Tibial nerve (tissue), 4 donors: ENCODE data around the gene C19orf12. TPM values are rescaled to one million over a fixed set of nuclear protein-coding genes. Genes with fewer than 3 reads are reported as not detected.

Source experiments
- DNase-seq, 2 donors: peaks; one replicate each; pipeline ENCODE4 v3.0.0-alpha.2; 2019; ENCODE audit warnings: low spot score in 2 of 2
- H3K27ac ChIP-seq, 4 donors: fragments of 200-600 bp; sonication (generic) in 3 of 4; one replicate each; pipeline ENCODE4 v1.5.1; 2017 to 2019; ENCODE audit warnings: mild to moderate bottlenecking in 1 of 4
- H3K27me3 ChIP-seq, 2 donors: fragments of 200-600 bp; sonication (generic) in 1 of 2; one replicate each; pipeline versions ENCODE4 v1.5.1 to v1.6.0; 2017 to 2019
- H3K36me3 ChIP-seq, 3 donors: fragments of 200-600 bp; sonication (generic); one replicate each; pipeline ENCODE4 v1.5.1; 2018 to 2019
- H3K4me1 ChIP-seq, 4 donors: fragments of 200-600 bp; sonication (generic) in 3 of 4; one replicate each; pipeline ENCODE4 v1.5.1; 2017 to 2019
- H3K4me3 ChIP-seq, 4 donors: fragments of 200-600 bp; sonication (generic) in 3 of 4; one replicate each; pipeline ENCODE4 v1.5.1; 2017 to 2019; ENCODE audit warnings: mild to moderate bottlenecking in 1 of 4, moderate library complexity in 1 of 4
- H3K9me3 ChIP-seq, 4 donors: fragments of 200-600 bp; sonication (generic) in 3 of 4; one replicate each; pipeline ENCODE4 v1.5.1; 2017 to 2019
- EP300 ChIP-seq, 2 donors: sonication (generic); formaldehyde crosslinking; IDR thresholded peaks; one replicate each; pipeline ENCODE4 v1.6.1; 2017; ENCODE audit warnings: antibody characterized with exemption in 2 of 2, mild to moderate bottlenecking in 1 of 2
- POLR2A ChIP-seq, 2 donors: fragments of 450-650 bp; IDR thresholded peaks; one replicate each; pipeline ENCODE4 v1.6.1; 2017; ENCODE audit warnings: antibody characterized with exemption in 2 of 2, mild to moderate bottlenecking in 2 of 2, moderate library complexity in 2 of 2
- WGBS, 2 donors: methylation state at CpG; one replicate each; pipeline ENCODE4 v1.1.5; 2018; 5-methylcytosine and 5-hydroxymethylcytosine counted together
- total RNA-seq, 4 donors: library from RNA; depleted of rRNA; stranded (reverse); fragments of >200 nt; gene quantifications; one replicate each; pipeline ENCODE4 v1.1.0, GENCODE V29; 2016
- TF ChIP-seq, protein P1 (sequence below), 5 experiments: fragments of 200-600 bp in 3 of 5; fragments of 450-650 bp in 2 of 5; sonication (generic) in 3 of 5; IDR thresholded peaks; one replicate each; pipeline ENCODE4 v1.5.1; 2016 to 2019; ENCODE audit warnings: antibody characterized with exemption in 5 of 5, mild to moderate bottlenecking in 3 of 5, moderate library complexity in 2 of 5

C19orf12 gene
- total RNA-seq, 4 donors from 2014 or later = 52.5 to 71.6 (median 56.7) TPM

DNA sequence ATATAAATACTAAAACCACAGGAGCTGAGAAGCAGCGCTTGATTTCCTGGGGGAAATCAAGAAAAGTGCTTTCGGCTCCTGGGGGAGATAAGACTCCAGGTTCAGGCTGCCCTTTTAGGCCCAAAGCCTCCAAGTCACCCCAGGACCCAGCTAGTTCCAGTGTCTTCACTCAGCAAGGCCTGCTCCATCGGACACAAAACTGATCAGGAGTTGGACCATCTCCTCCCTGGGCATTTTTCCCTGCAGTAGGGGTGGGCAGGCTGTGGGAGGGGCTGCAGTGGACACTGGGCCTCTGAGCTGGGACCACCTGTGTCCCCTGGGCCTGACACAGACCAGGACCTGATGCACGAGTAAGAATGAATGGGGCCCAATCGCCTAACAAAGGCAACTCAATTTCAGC is 15.2 kb downstream of the C19orf12 start:
- Histone ChIP-seq H3K9me3 (no peaks in the 10 kb centered on the region), H3K4me1 (peaks cover 0 to 4% (median 0%) of the 10 kb centered on the region in 4 donors), H3K4me3 (no peak overlapping the region), H3K36me3 (peaks cover 0 to 42% (median 2%) of the 10 kb centered on the region in 3 donors), H3K27me3 (no peaks in the 10 kb centered on the region), H3K27ac (no peak overlapping the region)
- TF ChIP-seq POLR2A (IDR thresholded peaks at IDR 0.05) = no peak
- no peak for TF ChIP-seq EP300 (IDR thresholded peaks at IDR 0.05)
- TF ChIP-seq, protein P1, sequence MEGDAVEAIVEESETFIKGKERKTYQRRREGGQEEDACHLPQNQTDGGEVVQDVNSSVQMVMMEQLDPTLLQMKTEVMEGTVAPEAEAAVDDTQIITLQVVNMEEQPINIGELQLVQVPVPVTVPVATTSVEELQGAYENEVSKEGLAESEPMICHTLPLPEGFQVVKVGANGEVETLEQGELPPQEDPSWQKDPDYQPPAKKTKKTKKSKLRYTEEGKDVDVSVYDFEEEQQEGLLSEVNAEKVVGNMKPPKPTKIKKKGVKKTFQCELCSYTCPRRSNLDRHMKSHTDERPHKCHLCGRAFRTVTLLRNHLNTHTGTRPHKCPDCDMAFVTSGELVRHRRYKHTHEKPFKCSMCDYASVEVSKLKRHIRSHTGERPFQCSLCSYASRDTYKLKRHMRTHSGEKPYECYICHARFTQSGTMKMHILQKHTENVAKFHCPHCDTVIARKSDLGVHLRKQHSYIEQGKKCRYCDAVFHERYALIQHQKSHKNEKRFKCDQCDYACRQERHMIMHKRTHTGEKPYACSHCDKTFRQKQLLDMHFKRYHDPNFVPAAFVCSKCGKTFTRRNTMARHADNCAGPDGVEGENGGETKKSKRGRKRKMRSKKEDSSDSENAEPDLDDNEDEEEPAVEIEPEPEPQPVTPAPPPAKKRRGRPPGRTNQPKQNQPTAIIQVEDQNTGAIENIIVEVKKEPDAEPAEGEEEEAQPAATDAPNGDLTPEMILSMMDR (IDR thresholded peaks at IDR 0.05) = no peak
- DNase-seq = no peak
- 69 to 76% methylated on average over 5 of the region's 5 CpGs for WGBS, 2 donors

- peaks cover 0 to 23% (median 0%) of the 10 kb centered on the region in 3 donors for H3K36me3 ChIP-seq
Measured at GRCh38 chr19:29697523-29698261, 17.4 kb downstream of the C19orf12 start.

GRCh38 chr19:29696565-29696846 is 18.6 kb downstream of the C19orf12 start:
- Histone ChIP-seq H3K36me3 (peaks cover 0 to 12% (median 0%) of the 10 kb centered on the region in 3 donors), H3K9me3 (no peaks in the 10 kb centered on the region), H3K27ac (no peak overlapping the region), H3K27me3 (no peaks in the 10 kb centered on the region), H3K4me3 (no peak overlapping the region), H3K4me1 (peaks cover 0 to 19% (median 7%) of the 10 kb centered on the region in 4 donors)
- 71% methylated on average over 2 of the region's 2 CpGs; no CpG with 5 or more reads in 1 of the 2 donors for WGBS, 2 donors
- TF ChIP-seq POLR2A (IDR thresholded peaks at IDR 0.05) (no peak), EP300 (IDR thresholded peaks at IDR 0.05) (no peak)
- TF ChIP-seq, protein P1 (IDR thresholded peaks at IDR 0.05) = no peak
- DNase-seq = no peak

More at GRCh38 chr19:29697523-29698261, 17.4 kb downstream of the C19orf12 start:
- whole genome bisulfite sequencing, 2 donors = 79 to 82% methylated on average over 6 to 9 of the region's 10 CpGs
- no peak overlapping the region for H3K4me3 ChIP-seq
- no peaks in the 10 kb centered on the region for H3K9me3 ChIP-seq
- TF ChIP-seq, protein P1 (IDR thresholded peaks at IDR 0.05) = no peak
- TF ChIP-seq POLR2A (IDR thresholded peaks at IDR 0.05) (no peak), EP300 (IDR thresholded peaks at IDR 0.05) (no peak)
- no peaks in the 10 kb centered on the region for H3K27me3 ChIP-seq
- peaks cover 0 to 19% (median 7%) of the 10 kb centered on the region in 4 donors for H3K4me1 ChIP-seq
- no peak for DNase-seq
- no peak overlapping the region for H3K27ac ChIP-seq

- H3K9me3 ChIP-seq = peaks cover 0 to under 1% (median 0%) of the 10 kb centered on the region in 4 donors
- no peak for DNase-seq
- TF ChIP-seq EP300 (IDR thresholded peaks at IDR 0.05) (no peak), POLR2A (IDR thresholded peaks at IDR 0.05) (no peak)
- TF ChIP-seq, protein P1 (IDR thresholded peaks at IDR 0.05) = no peak
- H3K4me1 ChIP-seq = peaks cover 0 to 19% (median 7%) of the 10 kb centered on the region in 4 donors
- no peak overlapping the region for H3K4me3 ChIP-seq
- WGBS, 2 donors = 75 to 81% methylated on average over 5 to 6 of the region's 6 CpGs
- no peaks in the 10 kb centered on the region for H3K27me3 ChIP-seq
- peaks cover 0 to 8% (median 0%) of the 10 kb centered on the region in 3 donors for H3K36me3 ChIP-seq
- peak overlapping the region in 1 of 4 donors; percentile 67 for H3K27ac ChIP-seq
Measured at GRCh38 chr19:29695765-29696564, 19.1 kb downstream of the C19orf12 start.
